ACHN (cell line): ENCODE measurements around the gene SLC13A5.
A peak's percentile ranks its signal among the peaks of the same experiment; 100 is the strongest.
"Not testable (repeated sequence)": the region's sequence is repeated elsewhere in the genome, so short reads cannot be mapped to it uniquely, and the experiment has no call there.

Experiments used
- DNase-seq: peaks from one replicate; pipeline ENCODE4 v3.0.0-alpha.2; 2015
- in situ Hi-C: cut with HindIII; loops from 2 replicates; pipeline ENCODE4 v1.10.0; 2017; ENCODE audit warnings: low sequenced_read_pairs, low pct_ligation_motif_present, low pct_unique_long_range_greater_than_20kb

The SLC13A5 gene

GRCh38 chr17:6712058-6712853 is 913 bp downstream of the SLC13A5 start:
- DNase-seq: no peak
- in situ Hi-C loops: no loop called here

- in situ Hi-C loops: no loop called here
- no peak for DNase-seq
Measured at GRCh38 chr17:6711681-6712057, 1.5 kb downstream of the SLC13A5 start.

DNA sequence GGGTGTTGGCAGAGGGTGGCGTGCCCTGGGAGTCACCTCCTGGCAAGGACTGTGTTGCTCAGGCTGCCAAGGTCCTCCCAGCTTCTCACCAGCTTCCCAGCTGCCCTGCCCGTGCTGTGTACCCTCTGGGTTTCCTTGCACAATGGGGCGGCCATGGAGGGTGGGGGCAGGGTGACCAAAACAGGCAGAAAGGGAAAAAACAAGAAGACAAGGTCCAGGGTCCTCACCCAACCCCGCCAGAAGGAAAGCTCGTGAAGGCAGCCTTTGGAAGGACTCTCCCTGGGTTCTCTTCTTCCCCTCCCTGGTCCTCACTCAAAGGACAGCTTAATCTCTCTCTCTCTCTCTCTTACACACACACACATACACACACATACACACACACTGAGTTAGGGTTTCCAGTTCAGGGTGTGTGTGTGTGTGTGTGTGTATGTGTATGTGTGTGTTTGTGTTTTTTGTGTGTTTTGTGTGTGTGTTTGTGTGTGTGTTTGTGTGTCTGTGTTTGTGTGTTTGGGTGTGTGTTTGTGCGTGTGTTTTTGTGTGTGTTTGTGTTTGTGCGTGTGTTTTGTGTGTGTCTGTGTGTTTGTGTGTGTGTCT is 2.0 kb downstream of the SLC13A5 start:
- in situ Hi-C loops: no loop called here
- DNase-seq: no peak

GRCh38 chr17:6710317-6710716 is 2.9 kb downstream of the SLC13A5 start:
- in situ Hi-C loops: no loop called here

DNA sequence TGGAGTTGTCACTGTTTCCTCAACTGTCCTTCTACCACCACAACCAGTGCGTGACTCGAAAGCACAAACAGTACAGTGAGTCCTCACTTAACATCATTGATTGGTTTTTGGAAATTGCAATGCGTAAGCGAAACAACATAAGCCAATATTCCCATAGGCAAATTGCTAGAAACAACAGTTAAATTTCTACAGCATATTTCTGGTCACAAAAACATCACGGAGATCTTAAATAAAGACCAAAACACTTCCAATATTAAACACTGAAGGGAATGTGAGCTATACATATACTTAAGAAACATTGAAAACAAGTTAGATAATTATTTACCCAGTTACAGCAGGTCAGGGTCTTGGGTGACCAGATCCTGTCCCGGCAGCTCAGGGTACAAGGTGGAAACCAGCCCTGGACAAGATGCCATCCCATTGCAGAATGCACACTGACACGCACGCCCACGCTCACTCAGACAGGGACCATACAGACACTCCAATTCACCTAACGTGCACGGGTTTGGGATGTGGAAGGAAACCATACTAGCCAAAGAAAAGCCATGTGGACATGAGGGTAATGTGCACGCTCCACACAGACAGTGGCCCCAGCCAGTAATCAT is 4.7 kb downstream of the SLC13A5 start:
- in situ Hi-C loops: no loop called here
- no peak for DNase-seq

More at GRCh38 chr17:6710317-6710716, 2.9 kb downstream of the SLC13A5 start:
- DNase-seq: no peak

DNA sequence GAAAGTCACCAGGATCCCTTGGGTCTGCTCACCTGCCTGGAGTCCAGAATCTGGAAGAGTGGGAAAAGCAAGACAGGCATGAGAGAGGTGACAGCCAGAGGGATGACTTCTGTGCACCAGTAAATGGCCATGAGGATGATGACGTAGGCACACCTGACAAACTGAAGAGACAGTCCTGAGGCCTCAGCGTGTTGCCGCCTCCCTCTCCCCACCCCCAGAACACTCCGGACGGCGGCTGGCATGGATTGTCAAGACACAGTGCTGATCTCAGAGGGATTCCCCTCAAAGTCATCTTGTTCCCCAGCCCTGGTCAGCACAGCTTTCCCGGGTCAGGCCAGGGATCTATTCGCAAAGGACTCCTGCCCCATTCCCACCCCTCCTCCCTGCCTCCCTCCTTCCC is 6.2 kb downstream of the SLC13A5 start:
- in situ Hi-C loops: no loop called here
- no peak for DNase-seq

DNA sequence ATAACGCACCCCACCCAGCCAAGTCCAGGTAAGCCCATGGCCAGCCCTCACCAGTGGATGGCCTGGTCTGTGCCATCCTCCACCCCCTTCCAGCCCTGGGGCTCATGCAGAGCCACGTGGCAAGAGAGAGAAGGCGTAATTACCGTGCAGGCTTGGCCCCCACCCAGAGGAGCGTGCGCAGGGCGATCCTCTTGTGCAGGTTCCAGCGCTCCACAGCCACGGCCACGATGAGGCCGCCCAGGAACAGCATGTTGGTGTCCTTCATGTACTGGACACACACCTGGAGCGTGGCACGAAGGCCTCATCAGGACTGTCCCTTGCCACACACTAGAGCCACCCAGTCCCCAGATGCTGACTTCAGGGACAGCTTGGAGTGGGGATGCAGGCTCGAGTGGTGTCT is 6.7 kb downstream of the SLC13A5 start:
- in situ Hi-C loops: no loop called here
- DNase-seq: no peak

DNA sequence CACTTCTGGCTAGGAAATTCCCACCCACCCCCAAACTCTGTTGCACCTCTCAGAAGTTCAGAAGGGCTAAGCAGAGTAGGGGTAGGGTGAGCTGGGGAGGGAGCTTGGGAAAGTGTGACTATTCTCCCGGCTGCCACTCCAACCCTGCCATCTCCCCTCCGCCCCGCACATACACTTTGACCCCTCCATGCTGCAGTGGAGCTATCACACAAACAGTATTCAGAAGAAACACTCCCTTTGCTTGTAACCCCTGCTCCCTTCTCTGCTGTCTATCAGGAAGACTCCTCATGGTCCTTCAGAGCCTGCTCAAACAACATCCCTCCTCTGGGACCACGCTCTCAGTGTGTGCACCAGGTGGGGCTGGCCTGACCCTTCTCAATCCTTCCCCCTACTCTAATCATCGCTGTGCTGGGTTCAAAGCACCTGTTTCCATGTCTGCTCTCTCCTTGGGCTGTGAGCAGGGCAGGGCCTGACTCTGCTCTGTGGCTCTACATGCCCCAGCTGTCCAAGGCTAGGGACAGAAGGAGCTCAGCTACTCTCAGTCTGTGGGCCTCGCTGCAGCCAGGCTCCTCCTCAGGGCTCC is 8.6 kb downstream of the SLC13A5 start:
- DNase-seq: no peak
- in situ Hi-C loops: no loop called here

DNA sequence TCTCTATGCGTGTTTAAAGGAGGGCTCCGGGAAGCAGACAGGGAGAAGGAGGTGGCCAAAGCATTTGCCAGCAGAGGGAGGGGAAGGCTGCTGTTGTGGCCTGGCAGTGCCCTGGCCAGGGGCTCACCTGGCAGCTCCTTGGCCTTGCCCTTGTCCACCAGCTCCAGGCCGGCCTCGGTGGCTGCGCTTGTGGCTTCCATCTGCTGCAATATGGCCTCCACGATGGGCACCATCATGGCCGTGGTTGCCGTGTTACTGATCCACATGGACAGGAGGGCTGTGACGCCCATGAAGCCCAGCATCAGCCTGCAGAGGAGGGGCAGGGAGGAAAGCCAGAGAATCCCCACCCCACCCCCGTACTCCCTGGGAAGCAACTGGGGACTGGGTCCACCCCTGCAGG is 9.4 kb downstream of the SLC13A5 start:
- DNase-seq: no peak
- in situ Hi-C loops: no loop called here

- DNase-seq: no peak
- in situ Hi-C loops: no loop called here
Measured at GRCh38 chr17:6702567-6703215, 10.5 kb downstream of the SLC13A5 start.

- in situ Hi-C loops: no loop called here
Measured at GRCh38 chr17:6701719-6702118, 11.4 kb downstream of the SLC13A5 start.

DNA sequence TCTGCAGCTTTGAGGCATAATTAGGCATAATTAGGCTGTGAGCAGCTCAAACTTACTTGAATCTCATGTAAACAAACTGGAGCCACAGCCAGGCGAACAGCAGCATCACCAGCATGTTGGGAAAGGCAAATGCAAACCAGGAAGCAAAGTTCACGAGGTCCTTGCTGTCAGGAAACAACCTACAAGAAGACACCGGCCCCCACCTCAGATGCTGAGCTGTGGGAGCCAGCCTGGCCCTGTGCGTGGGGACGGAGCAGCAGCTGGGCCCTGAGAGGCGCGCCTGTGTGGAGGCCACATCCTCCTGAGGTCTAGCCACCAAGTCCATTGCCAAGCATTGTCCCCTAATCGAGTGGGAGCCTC is 12.2 kb downstream of the SLC13A5 start:
- DNase-seq: no peak
- in situ Hi-C loops: no loop called here

More at GRCh38 chr17:6701719-6702118, 11.4 kb downstream of the SLC13A5 start:
- peak; percentile 54 for DNase-seq

DNA sequence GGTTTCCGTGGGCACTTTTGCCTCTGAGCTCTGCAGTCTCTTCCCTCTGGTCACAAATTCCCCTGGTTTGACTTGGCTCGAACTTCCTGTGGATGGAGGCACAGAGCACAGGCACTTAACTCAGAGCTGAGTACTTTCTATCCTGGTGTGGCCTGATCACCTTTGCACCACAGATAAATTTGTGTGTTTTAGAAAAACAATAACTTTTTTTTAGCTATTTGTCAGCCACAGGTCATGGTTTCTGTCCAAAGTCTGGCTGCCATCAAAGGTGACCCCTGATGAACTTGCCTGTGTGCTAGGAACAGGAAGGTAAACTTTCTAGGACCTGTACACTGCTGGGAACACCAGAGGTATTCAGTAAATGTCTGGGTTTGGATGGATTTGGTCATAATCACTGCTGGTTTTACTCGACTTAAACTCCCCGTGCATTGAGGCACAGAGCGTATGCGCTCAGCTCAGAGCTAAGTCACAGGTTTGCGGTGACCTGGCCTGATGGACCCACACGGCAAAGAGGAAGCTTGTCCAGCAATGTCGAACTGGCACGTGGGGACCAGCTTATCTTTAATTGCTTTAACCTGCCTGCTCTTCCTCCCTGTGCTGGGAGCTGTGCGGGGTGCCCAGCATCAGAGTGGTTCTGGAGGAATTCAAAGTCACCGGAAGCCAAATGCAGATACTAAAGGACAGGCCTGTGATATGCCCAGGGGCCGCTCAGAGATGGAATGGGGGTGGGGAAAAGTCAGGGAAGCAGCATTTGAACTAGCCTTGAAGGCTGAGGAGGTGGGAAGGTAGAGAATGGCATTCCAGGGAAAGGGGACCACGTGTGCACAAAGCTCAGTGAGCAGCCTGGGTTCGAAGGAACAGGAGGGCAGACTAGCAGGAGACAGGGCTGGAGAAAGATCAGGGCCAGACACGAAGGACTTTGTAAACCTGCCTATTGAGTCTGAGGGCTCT is 12.9 kb downstream of the SLC13A5 start:
- in situ Hi-C loops: no loop called here
- no peak for DNase-seq

DNA sequence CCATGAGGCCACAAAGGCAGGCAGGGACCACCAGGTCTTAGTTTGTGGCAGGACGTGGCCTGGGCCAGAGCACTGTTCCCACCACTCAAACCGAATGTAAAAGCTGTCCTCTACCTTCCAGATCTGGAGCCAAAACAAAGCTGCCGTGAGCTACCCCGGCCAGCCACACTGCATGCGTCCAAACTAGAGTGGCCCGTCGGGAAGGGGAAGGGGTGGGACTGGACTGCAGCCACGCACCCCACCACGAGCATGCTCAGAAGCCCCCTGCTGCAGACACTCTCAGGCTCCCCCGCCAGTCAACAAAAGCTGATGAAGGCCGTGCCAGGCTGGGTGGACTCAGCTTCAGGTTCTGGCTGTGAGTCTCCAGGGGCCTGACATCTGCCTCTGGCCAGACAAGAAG is 15.2 kb downstream of the SLC13A5 start:
- in situ Hi-C loops: no loop called here
- no peak for DNase-seq

- in situ Hi-C loops: no loop called here
- DNase-seq: no peak
Measured at GRCh38 chr17:6696906-6697305, 16.3 kb downstream of the SLC13A5 start.

DNA sequence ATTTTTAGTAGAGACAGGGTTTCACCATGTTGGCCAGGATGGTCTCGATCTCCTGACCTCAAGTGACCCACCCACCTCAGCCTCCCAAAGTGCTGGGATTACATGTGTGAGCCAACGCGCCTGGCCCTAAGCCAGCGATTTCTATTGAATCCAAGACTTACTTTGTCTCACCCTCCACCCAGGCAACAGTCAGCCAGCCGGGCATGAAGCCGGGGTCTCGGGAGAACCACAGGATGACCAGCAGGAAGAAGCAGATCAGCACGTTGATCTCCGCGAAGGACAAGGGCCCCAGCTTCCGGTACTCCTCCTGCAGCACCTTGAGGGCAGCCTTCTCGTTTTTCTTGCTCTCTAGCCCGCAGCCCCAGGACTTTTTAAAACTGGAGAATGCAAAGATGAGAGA is 17.6 kb downstream of the SLC13A5 start:
- no peak for DNase-seq
- in situ Hi-C loops: no loop called here

DNA sequence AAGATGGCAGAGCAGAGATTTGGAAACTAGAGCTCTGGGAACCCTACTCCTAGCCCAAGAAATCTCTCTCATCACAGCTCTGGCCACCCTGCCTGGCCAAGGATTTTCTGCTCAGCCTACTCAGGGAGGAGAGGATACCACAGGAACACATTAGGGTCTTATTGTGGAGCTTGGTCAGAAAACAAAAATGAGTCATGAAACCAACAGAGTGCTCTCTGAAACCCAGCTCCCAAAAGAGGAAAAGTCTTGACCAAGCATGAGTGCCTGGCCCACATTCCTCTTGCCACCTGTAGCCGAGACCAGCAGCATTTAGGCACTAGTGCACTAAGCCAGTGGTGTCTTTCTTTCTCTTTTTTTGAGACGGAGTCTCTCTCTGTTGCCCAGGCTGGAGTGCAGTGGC is 18.1 kb downstream of the SLC13A5 start:
- in situ Hi-C loops: no loop called here
- no peak for DNase-seq

- DNase-seq, in situ Hi-C loops: not testable (repeated sequence)
Measured at GRCh38 chr17:6691958-6692357, 21.2 kb downstream of the SLC13A5 start.
